ENCODE data around the gene STXBP5L.
A peak's percentile ranks its signal among the peaks of the same experiment; 100 is the strongest.
"Not testable (repeated sequence)": the region's sequence is repeated elsewhere in the genome, so short reads cannot be mapped to it uniquely, and the experiment has no call there.

STXBP5L gene

GRCh38 chr3:121274411-121274810 lies 366.4 kb downstream of the STXBP5L start:
- no peak overlapping the region for H3K4me3 ChIP-seq (ENCODE audit: low read depth, low read length)
- DNase-seq (ENCODE audit: low read depth), result no peak
- no peak for TF ChIP-seq CTCF (conservative IDR thresholded peaks at IDR 0.05; ENCODE audit: low read depth, low read length)

GRCh38 chr3:121295452-121295851 lies 387.4 kb downstream of the STXBP5L start:
- DNase-seq (ENCODE audit: low read depth), result peak; percentile 1
- H3K4me3 ChIP-seq (ENCODE audit: low read depth, low read length), result no peak overlapping the region
- no peak for TF ChIP-seq CTCF (conservative IDR thresholded peaks at IDR 0.05; ENCODE audit: low read depth, low read length)

GRCh38 chr3:121295979-121296378 lies 388.0 kb downstream of the STXBP5L start:
- no peak for TF ChIP-seq CTCF (conservative IDR thresholded peaks at IDR 0.05; ENCODE audit: low read depth, low read length)
- no peak overlapping the region for H3K4me3 ChIP-seq (ENCODE audit: low read depth, low read length)
- DNase-seq (ENCODE audit: low read depth), result peak; percentile 32

GRCh38 chr3:121324320-121324719 lies 416.3 kb downstream of the STXBP5L start:
- DNase-seq (ENCODE audit: low read depth), result no peak
- no peak overlapping the region for H3K4me3 ChIP-seq (ENCODE audit: low read depth, low read length)
- no peak for TF ChIP-seq CTCF (conservative IDR thresholded peaks at IDR 0.05; ENCODE audit: low read depth, low read length)

- H3K4me3 ChIP-seq (ENCODE audit: low read depth, low read length), result no peak overlapping the region
- TF ChIP-seq CTCF (conservative IDR thresholded peaks at IDR 0.05; ENCODE audit: low read depth, low read length), result no peak
- no peak for DNase-seq (ENCODE audit: low read depth)
Observed at GRCh38 chr3:121330118-121330517, 422.1 kb downstream of the STXBP5L start.

- no peak for DNase-seq (ENCODE audit: low read depth)
- TF ChIP-seq CTCF (conservative IDR thresholded peaks at IDR 0.05; ENCODE audit: low read depth, low read length), result no peak
Observed at GRCh38 chr3:121330634-121331033, 422.6 kb downstream of the STXBP5L start.

GRCh38 chr3:121355960-121356359 lies 448.0 kb downstream of the STXBP5L start:
- DNase-seq (ENCODE audit: low read depth); H3K4me3 ChIP-seq (ENCODE audit: low read depth, low read length): not testable (repeated sequence)

More at GRCh38 chr3:121330634-121331033, 422.6 kb downstream of the STXBP5L start:
- no peak overlapping the region for H3K4me3 ChIP-seq (ENCODE audit: low read depth, low read length)
